ENCODE measurements around the gene SPATA6L.

DNA sequence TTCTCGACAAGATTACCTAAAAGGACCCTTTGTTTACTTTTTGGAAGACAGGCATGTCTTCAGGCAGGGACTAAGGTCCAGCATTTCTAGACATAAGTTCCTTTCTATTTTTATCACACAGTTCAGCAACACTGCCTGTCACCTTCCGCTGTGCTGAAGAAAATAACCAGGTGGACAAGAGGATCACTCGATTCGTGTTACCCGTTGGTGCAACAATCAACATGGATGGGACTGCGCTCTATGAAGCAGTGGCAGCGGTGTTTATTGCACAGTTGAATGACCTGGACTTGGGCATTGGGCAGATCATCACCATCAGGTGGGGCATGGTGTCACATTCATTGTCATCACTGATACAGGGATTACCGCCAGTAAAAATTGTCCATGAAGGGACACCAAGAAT lies 89.8 kb downstream of the SPATA6L start:
- TF ChIP-seq ZZZ3 (IDR thresholded peaks at IDR 0.05; ENCODE audit: control insufficient read depth, insufficient read length, low read depth) (no peak), CTCF (IDR thresholded peaks at IDR 0.05 in 2 of 3, conservative IDR thresholded peaks at IDR 0.05 in 1 of 3; ENCODE audit: control insufficient read depth in 2 of 3, extremely low read depth in 1 of 3, insufficient read depth in 1 of 3, low read depth in 3 of 3, low read length in 3 of 3) (no peak), ESRRA (IDR thresholded peaks at IDR 0.05; ENCODE audit: low read length) (no peak)

Measured in GM12878 (cell line).